GM19025 (cell line): ENCODE results near the gene DDAH2.
"Not testable (repeated sequence)": the region's sequence is repeated elsewhere in the genome, so short reads cannot be mapped to it uniquely, and the experiment has no call there.

Experiments
- ATAC-seq: cut with Tn5 transposase; IDR thresholded peaks from one replicate; pipeline ENCODE4 v1.9.1; 2021; ENCODE audit warnings: mild to moderate bottlenecking, low read depth, moderate library complexity; ENCODE audit not compliant: unreplicated experiment

Gene DDAH2

DNA sequence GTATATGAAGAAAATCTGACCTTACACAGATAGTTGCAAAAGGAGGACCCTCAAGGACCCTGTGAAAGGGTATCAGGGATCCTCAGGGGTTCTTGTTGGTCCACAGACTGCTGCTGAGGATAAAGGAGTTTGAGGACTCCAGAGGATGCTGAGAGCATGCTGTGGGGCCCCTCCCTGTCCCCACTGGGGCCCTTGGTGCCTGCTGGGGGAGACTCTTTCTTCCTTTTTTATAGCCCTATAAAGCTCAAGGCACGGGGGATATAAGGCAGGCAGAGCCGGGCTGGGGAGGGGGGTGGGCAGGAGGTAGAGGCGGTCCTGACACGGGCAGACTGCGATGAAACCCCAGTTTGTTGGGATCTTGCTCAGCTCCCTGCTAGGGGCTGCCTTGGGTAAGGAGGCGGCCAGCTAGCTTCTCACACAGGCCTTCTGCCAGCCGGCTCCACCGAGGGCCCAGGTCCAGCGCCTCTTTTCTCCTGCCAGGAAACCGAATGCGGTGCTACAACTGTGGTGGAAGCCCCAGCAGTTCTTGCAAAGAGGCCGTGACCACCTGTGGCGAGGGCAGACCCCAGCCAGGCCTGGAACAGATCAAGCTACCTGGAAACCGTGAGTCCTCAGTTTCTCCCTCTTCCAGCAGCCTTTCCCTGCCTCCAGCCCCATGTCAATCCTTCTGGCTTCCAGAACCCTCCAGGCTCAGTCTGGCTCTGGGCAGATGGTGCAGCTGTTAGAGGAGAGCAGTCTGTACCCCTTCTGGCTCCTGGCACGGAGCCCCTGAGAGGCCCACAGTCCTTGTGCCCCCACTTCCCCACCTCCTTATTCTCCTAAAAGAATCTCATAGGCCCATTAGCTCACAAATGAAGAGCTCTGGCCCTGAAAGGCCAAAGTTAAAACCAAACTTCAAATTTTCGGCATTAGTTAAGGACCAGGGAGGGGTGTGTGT, 13.8 kb downstream of the DDAH2 start, which contains the start of gene LY6G6D:
Gene LY6G6D (plus strand): TSS at position 327 of the 937 bp plus-strand sequence. CDS start 8 bp downstream, at position 335.
- ATAC-seq: no peak

- ATAC-seq: no peak
These were observed 15.0 kb downstream of the DDAH2 start for GRCh38 chr6:31713991-31714684.

GRCh38 chr6:31713465-31713864, 15.6 kb downstream of the DDAH2 start:
- no peak for ATAC-seq

GRCh38 chr6:31712296-31712695, 16.8 kb downstream of the DDAH2 start:
- ATAC-seq: no peak

GRCh38 chr6:31711233-31711632, 17.9 kb downstream of the DDAH2 start:
- no peak for ATAC-seq

DNA sequence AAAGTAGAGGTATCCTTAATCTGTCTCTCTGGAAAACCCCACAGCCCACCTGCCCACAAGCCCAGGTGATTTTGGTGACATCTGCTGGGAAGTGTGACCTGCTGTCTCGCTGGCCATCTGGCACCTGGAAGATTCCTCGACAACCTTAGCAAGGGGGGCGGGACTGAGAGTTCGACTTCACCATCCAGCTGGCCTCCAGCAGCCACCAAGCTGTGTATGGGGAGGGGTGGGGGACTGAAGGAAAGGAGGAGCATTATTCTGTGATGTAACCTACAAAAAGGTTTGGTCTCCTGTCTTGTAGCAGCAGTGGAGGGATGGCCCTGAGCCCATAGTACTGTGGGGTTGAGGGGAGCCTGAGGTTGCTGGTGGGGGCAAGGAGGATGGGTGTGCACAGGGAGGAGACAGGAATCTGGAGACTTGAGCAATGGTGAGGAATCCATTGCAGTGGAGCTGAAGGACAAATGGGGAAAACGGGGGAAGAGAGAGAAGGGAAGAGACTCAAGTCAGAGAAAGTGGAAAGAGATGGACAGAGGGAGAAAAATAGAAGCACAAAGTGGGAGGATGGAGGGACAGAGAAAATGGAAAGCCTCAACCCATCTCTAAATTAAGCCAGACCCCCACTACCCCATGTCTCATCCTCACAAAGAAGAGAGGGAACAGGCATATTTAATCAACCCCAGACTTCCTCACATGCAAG, 18.4 kb downstream of the DDAH2 start:
- no peak for ATAC-seq

GRCh38 chr6:31709157-31709556, 19.9 kb downstream of the DDAH2 start:
- ATAC-seq: not testable (repeated sequence)

DNA sequence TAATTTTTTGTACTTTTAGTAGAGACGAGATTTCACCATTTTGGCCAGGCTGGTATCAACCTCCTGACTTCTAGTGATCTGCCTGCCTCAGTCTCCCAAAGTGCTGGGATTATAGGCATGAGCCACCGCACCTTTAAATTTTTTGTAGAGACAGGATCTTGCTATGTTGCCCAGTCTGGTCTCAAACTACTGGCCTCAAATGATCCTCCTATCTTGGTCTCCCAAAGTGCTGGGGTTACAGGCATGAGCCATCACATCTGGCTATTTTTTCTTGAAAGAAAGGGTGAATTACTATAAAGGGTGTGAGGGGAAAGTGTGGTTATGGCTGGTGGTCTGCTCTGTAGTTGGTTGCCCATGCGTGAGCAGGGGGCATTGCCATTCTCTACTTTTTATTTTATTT, 20.9 kb downstream of the DDAH2 start:
- ATAC-seq: no peak

- ATAC-seq: no peak
These were observed 21.4 kb downstream of the DDAH2 start for GRCh38 chr6:31707701-31708100.

- ATAC-seq: no peak
These were observed 22.5 kb downstream of the DDAH2 start, which contains the start of gene LY6G6F for GRCh38 chr6:31706599-31706998. TSS of gene LY6G6F (plus strand) at chr6:31706866. CDS start at chr6:31706907, 41 bp downstream.

GRCh38 chr6:31705931-31706330, 23.2 kb downstream of the DDAH2 start:
- ATAC-seq: no peak

- ATAC-seq: peak; percentile 92
These were observed 26.0 kb downstream of the DDAH2 start, which contains the start of gene ABHD16A for GRCh38 chr6:31702819-31703716. TSS of gene ABHD16A (minus strand) at chr6:31703324. CDS start at chr6:31703281, 43 bp downstream.

- ATAC-seq: no peak
These were observed 26.7 kb downstream of the DDAH2 start for GRCh38 chr6:31702405-31702818.

- ATAC-seq: no peak
These were observed 27.3 kb downstream of the DDAH2 start for GRCh38 chr6:31701666-31702404.

- ATAC-seq: no peak
These were observed 28.2 kb downstream of the DDAH2 start for GRCh38 chr6:31700740-31701401.

GRCh38 chr6:31697555-31697954, 31.5 kb downstream of the DDAH2 start:
- ATAC-seq: no peak

DNA sequence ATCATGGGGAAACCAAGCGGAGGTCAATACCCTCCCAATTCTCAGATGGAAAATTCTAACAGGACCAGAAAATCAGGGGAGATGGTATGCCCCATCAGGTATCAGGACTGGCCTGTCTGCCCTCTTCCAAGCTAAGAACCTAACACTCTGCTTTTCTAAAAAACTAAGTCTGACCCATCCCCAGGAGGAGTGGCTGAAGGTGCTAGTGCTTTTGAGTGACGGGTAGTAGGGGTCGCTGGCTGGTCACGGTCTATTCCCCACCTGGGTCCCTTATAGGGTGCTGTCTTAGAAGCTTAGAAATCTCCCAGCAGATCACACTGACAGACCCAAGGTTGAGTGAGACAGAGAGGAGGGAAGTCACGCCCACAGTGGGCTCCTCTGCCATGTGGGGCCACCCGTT, 35.6 kb downstream of the DDAH2 start:
- no peak for ATAC-seq

DNA sequence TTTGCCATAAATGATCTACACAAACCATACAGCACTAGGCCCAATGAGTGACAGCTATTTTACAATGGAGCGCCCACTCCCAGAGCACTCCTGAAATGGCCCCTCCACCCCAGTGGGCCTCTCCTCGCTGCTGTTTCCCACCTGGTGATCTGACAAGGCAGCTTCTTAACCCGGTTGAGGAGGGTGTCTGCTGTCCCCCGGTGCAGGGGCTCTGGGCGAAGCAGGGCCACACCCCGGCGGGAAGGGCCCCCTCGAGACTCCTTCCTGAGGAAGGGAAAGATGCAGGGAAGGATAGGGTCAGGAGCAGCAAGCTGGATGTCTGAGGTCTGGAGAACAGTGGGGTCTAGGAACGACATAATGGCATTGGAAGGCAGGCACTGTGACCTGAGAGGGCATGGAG, 36.2 kb downstream of the DDAH2 start:
- no peak for ATAC-seq
